NCI-H524 (cell line): ENCODE measurements around the gene PNPLA6.

ENCODE experiments used
- DNase-seq, 2 experiments: peaks; one replicate each; lab custom pipeline; 2025; lab: John Stamatoyannopoulos, UW

PNPLA6 gene

DNA sequence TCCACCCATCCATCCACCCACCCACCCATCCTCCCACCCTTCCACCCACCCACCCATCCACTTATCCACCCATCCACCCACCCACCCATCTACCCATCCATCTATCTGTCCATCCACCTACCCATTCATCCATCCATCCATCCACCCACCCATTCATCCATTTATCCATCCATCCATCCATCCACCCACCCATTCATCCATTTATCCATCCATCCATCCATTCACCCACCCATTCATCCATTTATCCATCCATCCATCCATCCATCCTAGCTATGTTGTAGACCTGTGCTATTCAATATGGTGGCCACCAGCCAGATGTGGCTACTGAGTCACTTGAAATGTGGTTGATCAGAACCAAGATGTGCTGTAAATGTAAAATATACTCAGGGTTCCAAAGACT is 65.2 kb downstream of the PNPLA6 start:
- DNase-seq = no peak

DNA sequence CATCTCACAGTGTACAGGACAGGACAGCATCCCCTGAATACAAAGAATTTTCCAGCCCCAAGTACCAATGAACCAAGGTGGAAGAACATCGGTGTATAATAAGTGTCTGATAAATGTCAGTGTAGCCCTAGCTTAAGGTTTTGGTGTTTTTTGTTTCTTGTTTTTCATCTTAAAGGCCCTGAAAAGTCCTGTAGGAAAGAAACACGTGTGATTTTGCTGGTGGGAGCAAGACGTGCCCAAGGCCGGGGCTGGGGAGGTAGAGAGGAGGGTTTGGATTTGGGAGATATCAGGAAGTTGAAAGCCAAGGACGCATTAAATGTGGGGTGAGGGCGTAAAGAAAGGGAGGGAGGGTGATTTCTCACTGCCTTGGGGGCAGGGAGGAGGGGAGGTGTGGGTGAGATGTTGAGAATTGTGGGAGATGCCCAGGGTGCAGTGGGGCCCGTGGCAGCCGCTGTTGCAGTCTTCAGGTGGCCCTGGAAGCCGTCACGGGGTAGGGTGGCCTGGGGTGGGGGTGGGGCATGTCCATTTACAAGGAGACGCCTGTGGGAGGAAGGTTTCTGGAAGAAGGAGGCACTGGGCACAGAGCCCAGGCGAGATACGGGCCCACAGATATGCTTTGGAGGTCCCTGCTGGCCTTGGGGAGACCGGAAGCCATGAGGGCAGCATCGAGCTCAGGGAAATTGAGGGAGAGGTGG is 66.9 kb downstream of the PNPLA6 start:
- no peak for DNase-seq

DNA sequence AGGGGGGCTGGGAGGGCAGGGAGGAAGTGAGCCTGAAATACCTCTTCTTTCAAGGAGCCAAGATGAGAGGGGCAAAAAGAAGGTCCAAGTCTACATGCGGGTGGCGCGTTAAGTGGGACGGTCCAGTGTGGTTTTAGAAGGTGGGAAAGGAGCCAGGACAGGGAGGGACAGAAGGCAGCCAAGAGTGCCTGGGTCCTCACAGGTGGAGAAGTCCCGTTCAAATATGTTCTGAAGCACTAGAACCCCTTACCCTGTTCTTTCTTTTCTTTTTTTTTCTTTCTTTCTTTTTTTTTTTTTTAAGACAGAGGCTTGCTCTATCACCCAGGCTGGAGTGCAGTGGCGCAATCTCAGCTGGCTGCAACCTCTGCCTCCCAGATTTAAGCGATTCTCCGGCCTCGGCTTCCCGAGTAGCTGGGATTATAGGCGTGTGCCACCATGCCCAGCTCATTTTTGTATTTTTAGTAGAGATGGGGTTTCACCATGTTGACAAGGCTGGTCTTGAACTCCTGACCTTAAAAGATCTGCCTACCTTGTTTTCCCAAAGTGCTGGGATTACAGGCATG is 67.5 kb downstream of the PNPLA6 start:
- no peak for DNase-seq

- no peak for DNase-seq
Measured at GRCh38 chr19:7603919-7604318, 68.4 kb downstream of the PNPLA6 start.

- no peak for DNase-seq
Measured at GRCh38 chr19:7605490-7606222, 70.1 kb downstream of the PNPLA6 start.

DNA sequence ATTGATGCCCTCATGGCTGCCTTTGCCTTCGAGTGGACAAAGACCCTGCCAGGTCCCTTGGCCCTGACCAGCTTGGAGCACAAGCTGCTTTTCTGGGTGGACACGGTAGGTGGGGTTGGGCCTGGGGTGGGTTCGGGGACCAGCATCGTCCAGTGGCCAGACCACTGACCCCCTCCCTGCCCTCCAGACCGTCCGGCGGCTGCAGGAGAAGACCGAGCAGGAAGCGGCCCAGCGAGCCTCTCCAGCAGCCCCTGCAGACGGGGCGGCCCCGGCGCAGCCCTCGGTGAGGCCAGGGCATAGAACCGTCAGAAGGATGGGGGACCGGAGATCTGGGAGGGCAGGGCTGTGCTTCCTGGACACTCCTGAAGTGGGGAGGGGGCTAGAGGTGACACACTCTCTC is 70.8 kb downstream of the PNPLA6 start:
- no peak for DNase-seq

GRCh38 chr19:7607212-7607873 is 71.8 kb downstream of the PNPLA6 start:
- DNase-seq = no peak

- no peak for DNase-seq
Measured at GRCh38 chr19:7607874-7608560, 72.5 kb downstream of the PNPLA6 start.

- no peak for DNase-seq
Measured at GRCh38 chr19:7610491-7611240, 75.1 kb downstream of the PNPLA6 start.
